ENCODE results near the gene PEX26. TPM values are rescaled to one million over a fixed set of nuclear protein-coding genes. Genes with fewer than 3 reads are reported as not detected.

Gene PEX26
- total and polyA plus RNA-seq, 9 donors, result 13.0 to 33.4 (median 23.5) TPM

GRCh38 chr22:18082467-18082866 is 4.7 kb downstream of the PEX26 start:
- intact Hi-C loops (cut with DNase I), result no loop called here
- WGBS, 3 donors, result 54 to 64% (median 61%) methylated on average over 2 of the region's 2 CpGs
- H3K9me3 ChIP-seq, result no peaks in the 10 kb centered on the region
- no peak overlapping the region for H3K27ac ChIP-seq
- no peaks in the 10 kb centered on the region for H3K27me3 ChIP-seq
- DNase-seq, result no peak
- no peaks in the 10 kb centered on the region for H3K36me3 ChIP-seq
- no peaks in the 10 kb centered on the region for H3K4me1 ChIP-seq (ENCODE audit: insufficient read depth)
- H3K4me3 ChIP-seq, result no peak overlapping the region
- TF ChIP-seq POLR2A (IDR thresholded peaks at IDR 0.05), result no peak
- TF ChIP-seq EP300 (IDR thresholded peaks at IDR 0.05), result no peak
- no peak for TF ChIP-seq CTCF (IDR thresholded peaks at IDR 0.05)

- no peaks in the 10 kb centered on the region for H3K27me3 ChIP-seq
- DNase-seq, result no peak
- intact Hi-C loops (cut with DNase I), result no loop called here
- no peak overlapping the region for H3K4me3 ChIP-seq
- H3K27ac ChIP-seq, result no peak overlapping the region
- TF ChIP-seq POLR2A (IDR thresholded peaks at IDR 0.05) (no peak), EP300 (IDR thresholded peaks at IDR 0.05) (no peak), CTCF (IDR thresholded peaks at IDR 0.05) (no peak)
- H3K4me1 ChIP-seq (ENCODE audit: insufficient read depth), result no peaks in the 10 kb centered on the region
- 88 to 92% (median 91%) methylated on average over 10 of the region's 10 CpGs for WGBS, 3 donors
- no peaks in the 10 kb centered on the region for H3K9me3 ChIP-seq
- H3K36me3 ChIP-seq, result no peaks in the 10 kb centered on the region
Measured at GRCh38 chr22:18083406-18083805, 5.6 kb downstream of the PEX26 start.

- intact Hi-C loops (cut with DNase I), result no loop called here
- Histone ChIP-seq H3K9me3 (no peaks in the 10 kb centered on the region), H3K4me3 (no peak overlapping the region), H3K27ac (no peak overlapping the region), H3K4me1 (ENCODE audit: insufficient read depth) (peaks cover 3% of the 10 kb centered on the region), H3K27me3 (no peaks in the 10 kb centered on the region), H3K36me3 (no peaks in the 10 kb centered on the region)
- no peak for DNase-seq
- no peak for TF ChIP-seq EP300 (IDR thresholded peaks at IDR 0.05)
- TF ChIP-seq POLR2A (IDR thresholded peaks at IDR 0.05), result no peak
- TF ChIP-seq CTCF (IDR thresholded peaks at IDR 0.05), result no peak
Measured at GRCh38 chr22:18085188-18085587, 7.4 kb downstream of the PEX26 start.

GRCh38 chr22:18087350-18087855 is 9.6 kb downstream of the PEX26 start:
- no peak overlapping the region for H3K27ac ChIP-seq
- peaks cover 5% of the 10 kb centered on the region for H3K4me1 ChIP-seq (ENCODE audit: insufficient read depth)
- no peaks in the 10 kb centered on the region for H3K9me3 ChIP-seq
- TF ChIP-seq EP300 (IDR thresholded peaks at IDR 0.05) (no peak), POLR2A (IDR thresholded peaks at IDR 0.05) (no peak), CTCF (IDR thresholded peaks at IDR 0.05) (no peak)
- H3K27me3 ChIP-seq, result no peaks in the 10 kb centered on the region
- H3K36me3 ChIP-seq, result no peaks in the 10 kb centered on the region
- 63 to 71% (median 65%) methylated on average over 12 to 13 of the region's 13 CpGs for WGBS, 3 donors
- no peak for DNase-seq
- intact Hi-C loops (cut with DNase I), result no loop called here
- H3K4me3 ChIP-seq, result no peak overlapping the region

Data from ovary (tissue), 9 donors.